HepG2 (cell line): ENCODE data around the gene PRDM11. TPM values are rescaled to one million over a fixed set of nuclear protein-coding genes. Genes with fewer than 3 reads are reported as not detected.
"Not testable (repeated sequence)": the region's sequence is repeated elsewhere in the genome, so short reads cannot be mapped to it uniquely, and the experiment has no call there.

Experiments
- ATAC-seq: fragments of 200-7000 bp; cut with Tn5 transposase; 3 replicates; pipeline ENCODE4 v1.9.1; 2020; ENCODE audit warnings: mild to moderate bottlenecking, moderate library complexity
- BruUV-seq: library from RNA; stranded (reverse); fragments of 400-500 nt; replicated peaks from 2 replicates; lab custom pipeline; 2021; lab: Mats Ljungman, UMichigan
- CTCF ChIA-PET: fragments of 300-600 bp; formaldehyde crosslinking; extraction: SDS; loops from one replicate; lab custom pipeline; 2021; ENCODE audit warnings: low total read pairs, inconsistent platforms, low intra/inter-chr PET ratio; lab: Yijun Ruan, JAX
- POLR2A ChIA-PET: fragments of 350-600 bp; sonication (Branson Sonifier 250); formaldehyde crosslinking; loops from one replicate; lab custom pipeline; 2020; ENCODE audit warnings: antibody characterized with exemption, inconsistent platforms; lab: Yijun Ruan, JAX
- DNase-seq: peaks from one replicate; pipeline ENCODE4 v3.0.0-alpha.2; 2015; ENCODE audit warnings: low spot score
- FAIRE-seq: peaks from 3 replicates; lab custom pipeline; 2011; peaks lifted over from hg19 to GRCh38; lab: Jason Lieb, UNC
- H2AFZ ChIP-seq: one replicate; pipeline ENCODE4 v1.6.1; 2011; ENCODE audit warnings: low read length, inconsistent platforms
- H3K27ac ChIP-seq: fragments of 300-600 bp; 3 replicates; pipeline ENCODE4 v1.8.0; 2011; ENCODE audit warnings: mixed run types, mild to moderate bottlenecking, mixed read lengths, low read length, inconsistent platforms; ENCODE audit not compliant: insufficient read depth; ENCODE audit errors: extremely low read length
- H3K27me3 ChIP-seq, 2 experiments: fragments of 200-600 bp in 1 of 2; 2 replicates in 1 of 2; 3 replicates in 1 of 2; pipeline versions ENCODE4 v1.6.0 to v1.8.0; 2011; ENCODE audit warnings: low read length in 2 of 2, mild to moderate bottlenecking in 2 of 2, moderate library complexity in 2 of 2, inconsistent platforms in 1 of 2; ENCODE audit not compliant: insufficient read depth in 2 of 2, control insufficient read depth in 1 of 2
- H3K36me3 ChIP-seq, 2 experiments: fragments of 200-600 bp in 1 of 2; replicated peaks in 1 of 2; 2 replicates in 1 of 2; 3 replicates in 1 of 2; pipeline versions ENCODE4 v1.5.1 to v1.8.0; 2011; ENCODE audit warnings: low read length in 2 of 2, inconsistent platforms in 1 of 2; ENCODE audit not compliant: insufficient read depth in 2 of 2, control insufficient read depth in 1 of 2
- H3K4me1 ChIP-seq: 2 replicates; pipeline ENCODE4 v1.5.1; 2012; ENCODE audit warnings: low read length, inconsistent platforms; ENCODE audit not compliant: insufficient read depth
- H3K4me2 ChIP-seq: 2 replicates; pipeline ENCODE4 v1.6.0; 2011; ENCODE audit warnings: low read depth, low read length, inconsistent platforms
- H3K4me3 ChIP-seq, 3 experiments: fragments of 200-600 bp in 1 of 3; sonication (generic), shearing (Covaris generic) in 1 of 3; replicated peaks in 1 of 3; 2 replicates each; pipeline ENCODE4 v1.5.1; 2011 to 2016; ENCODE audit warnings: low read length in 3 of 3, inconsistent platforms in 2 of 3, low read depth in 2 of 3, mild to moderate bottlenecking in 2 of 3, control low read depth in 1 of 3, mixed read lengths in 1 of 3; ENCODE audit not compliant: insufficient read depth in 1 of 3
- H3K79me2 ChIP-seq: one replicate; pipeline ENCODE4 v1.6.1; 2011; ENCODE audit warnings: low read length, inconsistent platforms; ENCODE audit not compliant: insufficient read depth
- H3K9ac ChIP-seq: 2 replicates; pipeline ENCODE4 v1.6.0; 2011; ENCODE audit warnings: mild to moderate bottlenecking, low read depth, low read length, inconsistent platforms; ENCODE audit not compliant: insufficient read depth
- H3K9me3 ChIP-seq: 2 replicates; pipeline ENCODE4 v1.5.1; 2012; ENCODE audit warnings: mild to moderate bottlenecking, low read length
- H4K20me1 ChIP-seq: 2 replicates; pipeline ENCODE4 v1.6.0; 2011; ENCODE audit warnings: inconsistent platforms, mild to moderate bottlenecking, low read length, moderate library complexity; ENCODE audit not compliant: insufficient read depth
- KLF9 ChIP-seq: IDR thresholded peaks from 2 replicates; pipeline ENCODE4 v1.6.1; 2016; ENCODE audit warnings: low read depth
- TBP ChIP-seq: sonication (generic); formaldehyde crosslinking; IDR thresholded peaks from 2 replicates; pipeline ENCODE4 v1.5.0; 2020; ENCODE audit warnings: missing genetic modification reagents
- ZBTB20 ChIP-seq: sonication (generic); formaldehyde crosslinking; IDR thresholded peaks from 2 replicates; pipeline ENCODE4 v1.8.1; 2023; ENCODE audit warnings: missing genetic modification reagents, low read depth, mild to moderate bottlenecking, borderline replicate concordance
- ZFP41 ChIP-seq: sonication (generic); formaldehyde crosslinking; IDR thresholded peaks from 2 replicates; pipeline ENCODE4 v1.4.0; 2020; ENCODE audit warnings: mild to moderate bottlenecking, missing genetic modification reagents, borderline replicate concordance
- ZKSCAN8 ChIP-seq: IDR thresholded peaks from 2 replicates; pipeline ENCODE4 v1.6.1; 2016; ENCODE audit warnings: borderline replicate concordance, missing genetic modification reagents, missing compliant biosample characterization
- ZSCAN25 ChIP-seq: sonication (generic); formaldehyde crosslinking; IDR thresholded peaks from 2 replicates; pipeline ENCODE4 v1.8.0; 2022; ENCODE audit warnings: mild to moderate bottlenecking, missing genetic modification reagents
- WGBS: methylation state at CpG from one replicate; pipeline ENCODE4 v1.1.6; 2017; ENCODE audit warnings: low lambda C conversion rate; 5-methylcytosine and 5-hydroxymethylcytosine counted together
- in situ Hi-C: cut with HindIII; loops from 2 replicates; pipeline ENCODE4 v1.10.0; 2017; ENCODE audit warnings: low pct_unique_long_range_greater_than_20kb; ENCODE audit not compliant: extremely low pct_ligation_motif_present
- intact Hi-C: fragments of 100-400 bp; cut with micrococcal nuclease; formaldehyde crosslinking; loops from one replicate; pipeline ENCODE4 v1.10.0; 2022; ENCODE audit not compliant: unreplicated experiment
- polyA plus RNA-seq, 8 experiments: library from polyadenylated mRNA; depleted of rRNA in 3 of 8; stranded (reverse) in 7 of 8; unstranded in 1 of 8; fragments of >200 nt; fragmentation: Illumina TruSeq in 4 of 8; extraction: Trizol in 4 of 8; gene quantifications; 2 replicates each; pipeline versions ENCODE4 v1.2.1 to v1.2.3, GENCODE V29; 2011 to 2016; ENCODE audit warnings: low read depth in 4 of 8, missing spikeins in 1 of 8, mixed read lengths in 1 of 8; ENCODE audit not compliant: insufficient read depth in 1 of 8
- total RNA-seq, 5 experiments: library from RNA; depleted of rRNA; stranded (reverse); fragments of >200 nt; fragmentation: Illumina TruSeq; extraction: Trizol; gene quantifications; 2 replicates each; pipeline ENCODE4 v1.2.3, GENCODE V29; 2016; ENCODE audit warnings: low read depth in 1 of 5
- TF ChIP-seq, protein P1 (sequence below): sonication (generic); formaldehyde crosslinking; IDR thresholded peaks from 2 replicates; pipeline ENCODE4 v1.5.0; 2020; ENCODE audit warnings: missing genetic modification reagents

The PRDM11 gene
- total and polyA plus RNA-seq, 2 of the 13 experiments (the other 11 are each of a cell fraction or from before 2014, with no cell fraction given) = 3.4 to 4.7 TPM

DNA sequence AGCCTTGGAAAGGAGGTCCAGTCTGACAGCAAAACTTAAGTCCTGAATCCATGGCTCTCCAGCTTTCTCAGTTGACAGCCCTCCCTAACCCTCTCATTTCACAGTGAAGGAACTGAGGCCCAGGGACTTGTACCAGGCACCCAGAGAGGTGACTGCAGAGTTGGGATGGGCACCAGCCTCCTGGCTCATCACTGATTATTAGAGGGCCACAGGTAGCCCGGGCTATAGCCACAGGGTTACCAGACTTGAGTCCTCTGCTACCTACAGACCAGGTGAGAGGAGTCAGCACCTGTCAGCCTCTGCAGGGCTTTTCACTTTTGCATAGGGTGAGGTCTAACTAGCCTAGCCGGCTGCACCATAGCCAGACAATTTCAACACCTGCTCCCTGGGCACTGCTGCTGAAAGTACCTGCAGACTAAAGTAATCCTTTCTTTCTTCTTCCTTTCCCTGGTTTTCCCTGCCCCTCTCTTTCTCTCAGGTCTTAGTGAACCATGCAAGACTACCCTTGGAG, 102.1 kb downstream of the PRDM11 start:
- ChIA-PET CTCF (no interaction called here), POLR2A (no interaction called here)
- no peaks in the 10 kb centered on the region for H3K79me2 ChIP-seq
- no peak for TF ChIP-seq TBP
- no peak for TF ChIP-seq ZBTB20 (CRISPR knock-in tag)
- TF ChIP-seq ZSCAN25 (CRISPR knock-in tag) = no peak
- TF ChIP-seq, protein P1, sequence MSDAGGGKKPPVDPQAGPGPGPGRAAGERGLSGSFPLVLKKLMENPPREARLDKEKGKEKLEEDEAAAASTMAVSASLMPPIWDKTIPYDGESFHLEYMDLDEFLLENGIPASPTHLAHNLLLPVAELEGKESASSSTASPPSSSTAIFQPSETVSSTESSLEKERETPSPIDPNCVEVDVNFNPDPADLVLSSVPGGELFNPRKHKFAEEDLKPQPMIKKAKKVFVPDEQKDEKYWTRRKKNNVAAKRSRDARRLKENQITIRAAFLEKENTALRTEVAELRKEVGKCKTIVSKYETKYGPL (CRISPR knock-in tag) = no peak
- no peak for TF ChIP-seq ZFP41
- no peak for TF ChIP-seq ZKSCAN8 (CRISPR knock-in tag)
- no peak for TF ChIP-seq KLF9
- DNase-seq (no peak), ATAC-seq (no peak), FAIRE-seq (no peak)
- H2AFZ ChIP-seq = no peak overlapping the region
- no peak overlapping the region for H3K4me3 ChIP-seq
- in situ Hi-C loops (no loop called here), intact Hi-C loops (no loop called here)
- no peak overlapping the region for H3K27ac ChIP-seq
- peaks cover 3 to 13% of the 10 kb centered on the region in 2 experiments; a peak in 2 of 5 replicates for H3K27me3 ChIP-seq
- no peaks in the 10 kb centered on the region for H3K9me3 ChIP-seq
- no peaks in the 10 kb centered on the region for H3K36me3 ChIP-seq
- no TSS peak for BruUV-seq
- no peaks in the 10 kb centered on the region for H4K20me1 ChIP-seq
- H3K4me2 ChIP-seq = no peak overlapping the region
- 0% methylated on average over 1 of the region's 2 CpGs for WGBS
- no peaks in the 10 kb centered on the region for H3K4me1 ChIP-seq
- no peak overlapping the region for H3K9ac ChIP-seq

DNA sequence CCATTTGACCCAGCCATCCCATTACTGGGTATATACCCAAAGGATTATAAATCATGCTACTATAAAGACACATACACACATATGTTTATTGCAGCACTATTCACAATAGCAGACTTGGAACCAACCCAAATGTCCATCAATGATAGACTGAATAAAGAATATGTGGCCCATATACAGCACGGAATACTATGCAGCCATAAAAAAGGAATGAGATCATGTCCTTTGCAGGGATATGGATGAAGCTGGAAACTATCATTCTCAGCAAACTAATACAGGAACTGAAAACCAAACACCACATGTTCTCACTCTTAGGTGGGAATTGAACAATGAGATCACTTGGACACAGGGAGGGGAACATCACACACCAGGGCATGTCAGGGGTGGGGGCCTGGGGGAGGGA, 102.9 kb downstream of the PRDM11 start:
- CTCF ChIA-PET, ATAC-seq, H3K79me2 ChIP-seq, H3K4me3 ChIP-seq, in situ Hi-C loops, H3K9ac ChIP-seq, DNase-seq, FAIRE-seq, H4K20me1 ChIP-seq, H3K9me3 ChIP-seq, POLR2A ChIA-PET, H3K36me3 ChIP-seq, intact Hi-C loops, H3K27ac ChIP-seq, H3K4me2 ChIP-seq, H3K4me1 ChIP-seq, H2AFZ ChIP-seq, BruUV-seq: not testable (repeated sequence)
- peaks cover 5 to 21% of the 10 kb centered on the region in 2 experiments; a peak in 2 of 5 replicates for H3K27me3 ChIP-seq
- WGBS = 0% methylated on average over 1 of the region's 1 CpG
